Hindlimb muscle (tissue), 1 donor: ENCODE data around the gene RETREG2. TPM values are rescaled to one million over a fixed set of nuclear protein-coding genes. Genes with fewer than 3 reads are reported as not detected.

Experiments used
- DNase-seq: peaks from one replicate; pipeline ENCODE4 v3.0.0-alpha.2; 2013
- polyA plus RNA-seq: library from polyadenylated mRNA; unstranded; fragments of 120-200 nt; gene quantifications from one replicate; pipeline ENCODE4 v1.2.1, GENCODE V29; 2013; ENCODE audit not compliant: insufficient read length

RETREG2 gene
- polyA plus RNA-seq, 1 donor: 42.0 TPM

- DNase-seq: no peak
Measured at GRCh38 chr2:219169930-219170654, 8.0 kb upstream of the RETREG2 start, which contains the start of gene SLC23A3. Gene SLC23A3 (minus strand): TSS chr2:219170029. CDS start chr2:219169984, 45 bp downstream.

DNA sequence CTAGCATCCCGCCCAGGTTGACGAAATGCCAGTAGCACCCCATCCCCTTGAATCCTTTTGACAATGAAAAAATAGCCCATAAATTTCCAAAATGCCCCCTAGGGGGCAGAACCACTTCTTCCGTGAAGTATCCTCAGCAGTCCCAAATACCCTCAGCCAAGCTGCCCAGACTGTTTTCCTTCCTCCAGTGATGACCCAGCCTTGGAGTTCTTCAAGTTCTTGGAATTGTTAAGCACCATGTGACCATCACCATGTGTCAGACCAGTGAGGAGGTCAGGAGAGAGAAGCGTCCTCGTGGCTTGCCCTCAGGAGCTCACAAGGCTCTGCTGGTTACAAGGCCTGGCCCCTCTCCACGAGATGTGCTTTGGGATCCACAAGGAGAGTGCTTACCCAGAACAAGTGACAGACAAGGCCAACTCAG is 6.8 kb upstream of the RETREG2 start:
- DNase-seq: peak; percentile 24

GRCh38 chr2:219172231-219173154 is 5.6 kb upstream of the RETREG2 start:
- DNase-seq: no peak

- DNase-seq: no peak
Measured at GRCh38 chr2:219173176-219173575, 4.9 kb upstream of the RETREG2 start.

DNA sequence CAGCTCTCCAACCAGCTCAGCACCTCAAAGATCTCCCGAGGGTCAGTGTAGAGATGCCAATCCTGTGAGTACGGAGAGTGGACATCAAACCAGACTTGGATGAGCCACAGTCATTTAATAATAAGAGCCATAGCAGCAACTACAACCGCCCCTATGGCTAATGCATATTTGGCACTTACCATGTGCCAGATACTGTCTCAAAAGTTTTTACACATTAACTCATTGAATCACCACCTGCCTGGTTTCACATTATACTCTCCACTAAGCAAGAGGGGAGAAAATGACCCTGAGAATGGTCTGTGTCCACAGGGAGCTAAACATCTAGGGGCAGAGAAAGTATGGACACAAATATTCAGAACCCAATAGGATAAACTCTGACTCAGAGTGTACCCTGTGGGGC is 3.9 kb upstream of the RETREG2 start:
- no peak for DNase-seq

DNA sequence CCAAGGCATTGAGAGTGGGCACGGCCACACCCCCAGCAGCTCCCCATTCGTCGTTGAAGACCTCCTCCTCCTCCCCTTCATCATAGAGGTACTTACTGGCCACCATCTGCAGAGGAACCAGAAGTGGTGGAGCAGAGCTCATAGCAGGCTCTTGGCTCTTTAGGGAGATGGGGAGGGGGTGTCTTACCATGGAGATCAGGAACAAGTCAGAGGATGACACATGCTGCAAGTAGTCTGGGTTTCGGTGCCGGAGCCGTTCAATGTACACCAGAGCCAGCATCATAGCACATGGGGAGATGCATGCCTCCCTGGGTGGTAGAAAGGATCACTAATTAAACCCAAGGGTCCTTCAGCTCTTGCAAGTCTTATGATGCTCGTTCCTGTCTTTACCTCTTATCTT is 3.3 kb upstream of the RETREG2 start:
- DNase-seq: no peak

- no peak for DNase-seq
Measured at GRCh38 chr2:219175486-219175885, 2.6 kb upstream of the RETREG2 start.

GRCh38 chr2:219175928-219176817 is 1.9 kb upstream of the RETREG2 start:
- DNase-seq: peak; percentile 28

DNA sequence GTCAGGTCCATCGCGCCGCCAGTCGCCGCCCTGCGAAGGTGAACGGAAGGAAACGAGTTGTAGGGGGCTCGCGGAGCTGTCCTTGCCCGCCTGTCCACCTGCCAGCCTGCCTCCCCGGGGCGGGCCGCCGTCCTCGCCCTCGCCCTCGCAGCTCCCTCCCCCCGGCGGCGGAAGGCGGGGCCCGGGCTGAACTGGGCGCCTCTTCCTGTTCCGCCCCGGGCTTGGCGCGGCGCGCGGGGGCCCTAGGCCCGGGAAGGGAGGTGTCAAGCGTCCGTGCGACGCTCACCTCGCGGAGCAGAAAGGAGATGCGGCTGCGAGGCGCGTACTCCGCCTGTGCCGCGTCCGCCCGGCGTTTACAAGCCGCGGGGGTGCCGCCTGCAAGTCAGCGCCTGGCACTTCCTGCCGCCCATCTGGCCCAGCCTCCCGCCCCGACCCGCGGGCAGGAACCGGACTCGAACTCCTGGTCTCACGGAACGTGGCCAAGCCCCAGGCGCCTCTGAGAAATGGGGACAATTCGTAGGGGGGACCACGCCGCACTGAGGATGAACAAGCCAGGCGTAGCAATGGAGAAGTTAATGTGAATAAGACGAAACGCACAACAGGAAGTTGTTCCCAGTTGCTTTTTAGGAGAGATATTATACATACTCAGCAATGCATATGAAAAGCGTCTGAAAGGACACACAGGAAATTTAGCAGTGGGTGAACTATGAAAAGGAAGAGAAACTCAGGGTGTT is 1.1 kb upstream of the RETREG2 start, which contains the start of gene CNPPD1:
TSS of gene CNPPD1 (minus strand) at position 108 of the 734 bp plus-strand sequence. CDS start at position 11, 97 bp downstream.
- peak; percentile 89 for DNase-seq

- DNase-seq: peak; percentile 25
Measured at GRCh38 chr2:219178377-219179175, 501 bp downstream of the RETREG2 start.

GRCh38 chr2:219179601-219180465 is 1.8 kb downstream of the RETREG2 start:
- no peak for DNase-seq

DNA sequence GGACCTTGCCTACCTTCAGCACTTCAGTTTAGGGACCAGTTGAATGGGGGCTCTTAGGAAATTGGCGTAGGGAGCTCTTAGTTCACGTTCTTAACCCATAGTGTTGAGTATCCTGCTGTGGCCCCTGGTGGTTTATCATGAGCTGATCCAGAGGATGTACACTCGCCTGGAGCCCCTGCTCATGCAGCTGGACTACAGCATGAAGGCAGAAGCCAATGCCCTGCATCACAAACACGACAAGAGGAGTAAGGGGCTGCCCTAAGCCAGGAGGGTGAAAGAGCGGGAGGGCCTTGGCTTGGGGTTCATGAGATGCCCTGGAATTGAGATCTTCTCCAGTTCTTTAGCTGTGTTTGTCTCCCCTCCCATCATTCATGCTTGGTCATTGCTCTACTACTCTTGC is 2.9 kb downstream of the RETREG2 start:
- no peak for DNase-seq

DNA sequence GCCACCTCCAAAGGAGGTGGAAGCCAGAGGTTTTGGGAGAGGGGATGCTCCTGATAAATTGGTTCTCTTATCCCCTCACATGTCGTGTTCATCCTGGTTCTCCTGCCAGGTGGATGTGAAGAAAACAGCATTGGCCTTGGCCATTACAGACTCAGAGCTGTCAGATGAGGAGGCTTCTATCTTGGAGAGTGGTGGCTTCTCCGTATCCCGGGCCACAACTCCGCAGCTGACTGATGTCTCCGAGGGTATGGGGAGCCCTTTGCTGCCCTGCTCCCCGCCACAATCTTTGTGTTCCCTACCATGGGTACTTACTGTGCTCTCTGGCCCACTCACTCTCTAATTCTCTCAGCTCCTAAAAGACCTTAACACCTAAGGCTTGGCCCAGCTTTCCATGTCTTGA is 3.5 kb downstream of the RETREG2 start:
- DNase-seq: no peak

- no peak for DNase-seq
Measured at GRCh38 chr2:219182331-219183150, 4.5 kb downstream of the RETREG2 start.

DNA sequence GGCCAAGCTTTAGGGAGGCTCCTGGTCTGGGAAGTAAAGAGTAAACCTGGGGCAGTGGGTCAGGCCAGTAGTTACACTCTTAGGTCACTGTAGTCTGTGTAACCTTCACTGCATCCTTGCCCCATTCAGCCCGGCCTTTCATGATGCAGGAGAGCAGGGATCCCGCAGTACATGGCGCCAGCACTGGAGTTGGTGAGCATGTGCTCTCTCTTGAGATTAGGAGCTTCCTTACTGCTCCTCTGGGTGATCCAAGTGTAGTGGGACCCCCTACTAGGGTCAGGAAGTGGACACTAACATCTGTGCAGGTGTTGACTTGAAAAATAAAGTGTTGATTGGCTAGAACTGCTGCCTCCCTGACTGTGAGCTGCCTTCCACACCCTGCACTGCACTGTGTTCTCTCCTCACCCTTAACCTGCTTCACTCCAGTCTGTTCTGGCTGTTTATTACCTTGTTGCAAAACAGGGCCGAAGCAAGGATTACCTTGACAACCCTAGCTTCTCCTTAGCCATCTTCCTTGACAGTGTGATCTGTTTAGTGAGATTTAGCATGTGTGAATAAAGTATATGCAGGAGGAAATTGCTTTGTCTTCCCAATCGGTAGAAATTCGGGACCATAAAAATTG is 5.2 kb downstream of the RETREG2 start:
- no peak for DNase-seq

DNA sequence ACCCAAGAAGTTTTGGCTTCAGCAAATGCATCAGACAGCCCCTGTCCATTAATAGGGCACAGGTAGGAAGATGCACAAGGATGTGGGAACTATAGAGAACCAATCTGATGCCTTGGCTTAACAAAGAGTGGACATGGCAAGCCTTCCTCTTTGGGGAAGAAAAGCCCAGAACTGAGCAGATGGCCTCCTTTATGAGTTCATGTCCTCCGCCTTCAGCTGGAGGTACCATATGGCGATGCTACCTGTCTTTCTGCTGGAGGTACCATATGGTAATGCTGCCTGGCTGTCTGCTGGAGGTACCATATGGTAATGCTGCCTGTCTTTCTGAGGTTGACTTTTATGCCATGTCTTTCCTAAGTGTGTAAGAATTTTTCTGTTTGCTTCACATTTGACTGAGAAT is 6.0 kb downstream of the RETREG2 start:
- no peak for DNase-seq

DNA sequence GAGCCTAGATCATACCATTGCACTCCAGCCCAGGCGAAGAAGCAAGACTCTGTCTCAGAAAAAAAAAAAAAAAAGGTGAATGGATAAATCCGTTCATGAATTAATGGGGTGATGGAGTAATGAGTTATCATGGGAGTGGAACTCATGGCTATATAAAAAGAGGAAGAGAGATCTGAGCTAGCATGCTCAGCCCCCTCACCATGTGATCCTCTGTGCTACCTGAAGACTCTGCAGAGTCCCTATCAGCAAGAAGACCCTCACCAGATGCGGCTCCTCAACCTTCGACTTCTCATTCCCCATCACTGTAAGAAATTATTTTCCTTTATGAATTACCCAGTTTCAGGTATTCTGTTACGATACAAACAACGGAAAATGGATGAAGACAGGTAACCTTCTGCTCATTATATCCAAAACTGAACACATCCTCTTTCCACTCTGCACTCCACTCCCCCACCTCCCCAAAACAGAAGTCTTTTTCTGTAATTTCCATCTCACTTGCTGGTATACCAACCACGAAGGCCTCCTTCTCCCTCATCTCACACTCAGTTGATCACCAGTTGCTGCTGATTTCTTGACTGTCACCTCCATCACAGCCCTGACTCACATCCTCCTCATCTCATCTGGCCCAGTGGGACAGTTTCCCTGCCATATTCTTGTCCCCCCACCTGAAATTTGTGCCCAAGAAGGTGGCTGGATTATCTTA is 8.8 kb downstream of the RETREG2 start:
- no peak for DNase-seq

- no peak for DNase-seq
Measured at GRCh38 chr2:219197388-219197787, 19.3 kb downstream of the RETREG2 start.
